GM10248 (cell line): Measurements from ENCODE around the gene NINL.

Experiments used
- CTCF ChIA-PET: fragments of 300-600 bp; sonication (Branson Sonifier 250); formaldehyde crosslinking; extraction: SDS; loops from one replicate; lab custom pipeline; 2021; ENCODE audit warnings: antibody characterized with exemption; lab: Yijun Ruan, JAX
- POLR2A ChIA-PET: fragments of 350-650 bp; sonication (Branson Sonifier 250); formaldehyde crosslinking; extraction: SDS; loops from one replicate; lab custom pipeline; 2020; ENCODE audit warnings: antibody characterized with exemption; lab: Yijun Ruan, JAX
- DNase-seq: peaks from one replicate; pipeline ENCODE4 v3.0.0; 2012; ENCODE audit errors: extremely low spot score
- TF ChIP-seq, protein P1 (sequence below): IDR thresholded peaks from 2 replicates; pipeline ENCODE4 v1.5.1; 2012; ENCODE audit warnings: mild to moderate bottlenecking, low read depth; ENCODE audit errors: extremely low read depth, missing control alignments, control extremely low read depth

The NINL gene

DNA sequence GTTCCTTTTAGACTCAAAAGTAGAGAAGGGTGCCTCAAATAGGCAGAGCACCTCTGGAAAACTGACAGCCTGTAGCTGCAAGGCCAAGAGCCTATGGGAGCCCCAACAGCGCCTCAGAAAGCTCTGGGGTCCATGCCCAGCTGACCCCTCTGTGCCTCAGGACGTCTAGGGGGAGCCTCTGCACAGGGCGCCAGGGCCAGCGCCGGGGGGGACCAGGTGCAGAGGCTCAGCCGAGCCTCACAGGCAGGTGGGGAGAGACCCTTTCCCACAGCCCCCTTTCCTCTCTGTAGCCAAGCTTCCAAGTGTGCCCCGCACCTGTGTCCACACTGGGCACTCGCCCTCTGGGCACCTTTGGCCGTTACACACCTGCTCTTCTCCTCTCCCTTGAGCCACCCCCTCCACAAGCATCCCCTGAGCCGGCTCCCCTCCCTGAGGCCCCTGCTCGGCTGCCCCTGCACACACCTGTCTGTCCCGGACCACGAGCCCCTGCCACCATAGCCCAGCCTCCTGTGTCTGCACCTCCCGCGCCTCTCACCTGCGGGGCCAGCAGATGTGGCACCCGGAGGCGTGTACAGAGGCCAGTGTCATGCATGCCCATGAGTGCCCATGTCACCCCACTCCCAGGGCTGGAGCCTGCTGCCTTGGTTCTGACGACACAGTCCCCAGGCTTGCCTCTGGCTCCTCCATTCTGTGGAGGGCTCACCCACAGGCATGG is 124.6 kb downstream of the NINL start:
- CTCF ChIA-PET: no interaction called here
- POLR2A ChIA-PET: no interaction called here
- TF ChIP-seq, protein P1, sequence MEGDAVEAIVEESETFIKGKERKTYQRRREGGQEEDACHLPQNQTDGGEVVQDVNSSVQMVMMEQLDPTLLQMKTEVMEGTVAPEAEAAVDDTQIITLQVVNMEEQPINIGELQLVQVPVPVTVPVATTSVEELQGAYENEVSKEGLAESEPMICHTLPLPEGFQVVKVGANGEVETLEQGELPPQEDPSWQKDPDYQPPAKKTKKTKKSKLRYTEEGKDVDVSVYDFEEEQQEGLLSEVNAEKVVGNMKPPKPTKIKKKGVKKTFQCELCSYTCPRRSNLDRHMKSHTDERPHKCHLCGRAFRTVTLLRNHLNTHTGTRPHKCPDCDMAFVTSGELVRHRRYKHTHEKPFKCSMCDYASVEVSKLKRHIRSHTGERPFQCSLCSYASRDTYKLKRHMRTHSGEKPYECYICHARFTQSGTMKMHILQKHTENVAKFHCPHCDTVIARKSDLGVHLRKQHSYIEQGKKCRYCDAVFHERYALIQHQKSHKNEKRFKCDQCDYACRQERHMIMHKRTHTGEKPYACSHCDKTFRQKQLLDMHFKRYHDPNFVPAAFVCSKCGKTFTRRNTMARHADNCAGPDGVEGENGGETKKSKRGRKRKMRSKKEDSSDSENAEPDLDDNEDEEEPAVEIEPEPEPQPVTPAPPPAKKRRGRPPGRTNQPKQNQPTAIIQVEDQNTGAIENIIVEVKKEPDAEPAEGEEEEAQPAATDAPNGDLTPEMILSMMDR: no peak

GRCh38 chr20:25459916-25460535 is 125.3 kb downstream of the NINL start:
- POLR2A ChIA-PET: no interaction called here
- CTCF ChIA-PET: interaction anchor here (1.4 kb wide), 1 partner anchor 13 kb away, joined by 3 read pairs; no protein-coding TSS in a partner anchor
- TF ChIP-seq, protein P1: no peak
- no peak for DNase-seq

More for the DNA sequence above, 124.6 kb downstream of the NINL start:
- no peak for DNase-seq

- TF ChIP-seq, protein P1: no peak
- CTCF ChIA-PET: interaction anchor here (1.4 kb wide), 1 partner anchor 12 kb away, joined by 3 read pairs; no protein-coding TSS in a partner anchor
- no peak for DNase-seq
- POLR2A ChIA-PET: no interaction called here
Measured at GRCh38 chr20:25459111-25459830, 126.1 kb downstream of the NINL start.

GRCh38 chr20:25457886-25458680 is 127.2 kb downstream of the NINL start:
- CTCF ChIA-PET: interaction anchor here (1.3 kb wide), 1 partner anchor 11 kb away, joined by 4 read pairs; no protein-coding TSS in a partner anchor
- POLR2A ChIA-PET: no interaction called here
- no peak for DNase-seq
- TF ChIP-seq, protein P1: no peak

DNA sequence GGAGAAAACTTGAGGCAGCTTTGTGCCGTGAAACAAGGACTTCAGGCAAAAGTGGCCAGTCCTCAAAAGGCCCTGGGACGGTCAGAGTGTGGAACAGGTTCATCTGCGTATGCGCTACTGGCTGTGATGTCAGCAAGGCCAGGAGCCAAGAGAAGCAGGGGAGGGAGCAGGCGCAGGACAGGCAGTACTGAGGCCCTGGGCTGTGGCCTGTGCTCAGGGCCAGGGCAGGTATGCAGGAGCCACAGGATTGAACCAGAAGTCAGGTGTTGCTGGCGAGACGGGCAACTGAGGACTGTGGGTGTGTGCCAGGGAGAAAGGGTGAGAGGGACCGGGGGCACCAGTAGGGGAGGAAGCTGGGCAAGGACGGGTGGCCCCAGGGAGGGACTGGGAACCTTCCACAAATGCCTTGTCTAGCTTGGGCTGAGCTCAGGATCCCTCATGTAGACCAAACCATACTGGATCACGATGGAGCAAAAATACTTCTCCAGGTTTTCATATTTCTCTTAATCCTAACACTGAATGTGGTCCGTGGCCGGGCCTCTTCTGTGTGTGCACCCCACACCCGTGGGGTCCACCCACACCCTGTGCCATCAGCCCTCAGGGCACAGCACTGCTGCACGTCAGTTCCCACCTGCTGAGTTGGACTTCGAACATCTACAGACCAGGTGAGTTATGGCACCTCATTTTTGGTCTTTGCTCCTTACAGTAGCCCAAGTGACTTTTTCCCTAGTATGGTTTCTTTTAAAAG is 131.0 kb downstream of the NINL start:
- ChIA-PET CTCF (interaction anchor here (0.7 kb wide), 1 partner anchor 208 kb away, joined by 4 read pairs; no protein-coding TSS in a partner anchor), POLR2A (no interaction called here)
- DNase-seq: no peak
- TF ChIP-seq, protein P1: no peak
